DOHH2 (cell line): ENCODE measurements around the gene LRRC8D.

Experiments
- CTCF ChIP-seq: fragments of 200-600 bp; sonication (generic); IDR thresholded peaks from one replicate; pipeline ENCODE4 v1.5.1; 2014; ENCODE audit warnings: antibody characterized with exemption, mild to moderate bottlenecking, low read depth, low read length; ENCODE audit not compliant: poor library complexity, severe bottlenecking
- EZH2phosphoT487 ChIP-seq: fragments of 200-600 bp; sonication (generic); IDR thresholded peaks from 2 replicates; pipeline ENCODE4 v1.6.1; 2017; ENCODE audit warnings: borderline replicate concordance, mild to moderate bottlenecking, antibody characterized with exemption, low read length, moderate library complexity, mixed read lengths

- TF ChIP-seq CTCF (no peak), EZH2phosphoT487 (no peak)
Measured at GRCh38 chr1:89959719-89960118, 138.9 kb downstream of the LRRC8D start.
